ENCODE data around the gene KCNQ2. TPM values are rescaled to one million over a fixed set of nuclear protein-coding genes. Genes with fewer than 3 reads are reported as not detected.

Gene KCNQ2
- total and polyA plus RNA-seq, 7 donors, result 0.01 to 2.8 (median 0.15) TPM; not detected in 1

GRCh38 chr20:63351811-63352591, 120.5 kb downstream of the KCNQ2 start:
- TF ChIP-seq CTCF (IDR thresholded peaks at IDR 0.05), result no peak
- H3K4me3 ChIP-seq, result no peak overlapping the region
- no peak for DNase-seq
- H3K4me1 ChIP-seq, result no peaks in the 10 kb centered on the region
- no peaks in the 10 kb centered on the region for H3K36me3 ChIP-seq (ENCODE audit: insufficient read depth in 1 of 2, low read depth in 1 of 2)
- no peak overlapping the region for H3K27ac ChIP-seq
- no peak for ATAC-seq
- intact Hi-C loops (cut with DNase I), result no loop called here
- peaks cover 0 to 39% (median 9%) of the 10 kb centered on the region in 3 donors for H3K27me3 ChIP-seq (ENCODE audit: insufficient read depth in 3 of 3, low read length in 2 of 3)
- 16 to 23% (median 22%) methylated on average over 21 to 28 of the region's 28 CpGs for WGBS, 3 donors
- no peaks in the 10 kb centered on the region for H3K9me3 ChIP-seq

GRCh38 chr20:63351326-63351700, 121.1 kb downstream of the KCNQ2 start:
- no peak for ATAC-seq
- Histone ChIP-seq H3K4me1 (no peaks in the 10 kb centered on the region), H3K36me3 (ENCODE audit: insufficient read depth in 1 of 2, low read depth in 1 of 2) (no peaks in the 10 kb centered on the region), H3K9me3 (no peaks in the 10 kb centered on the region), H3K4me3 (no peak overlapping the region), H3K27ac (no peak overlapping the region), H3K27me3 (ENCODE audit: insufficient read depth in 3 of 3, low read length in 2 of 3) (peaks cover 0 to 46% (median 10%) of the 10 kb centered on the region in 3 donors)
- 85 to 88% (median 85%) methylated on average over 12 of the region's 12 CpGs for WGBS, 3 donors
- no peak for TF ChIP-seq CTCF (IDR thresholded peaks at IDR 0.05)
- intact Hi-C loops (cut with DNase I), result no loop called here
- DNase-seq, result no peak

- Histone ChIP-seq H3K4me1 (no peaks in the 10 kb centered on the region), H3K27me3 (ENCODE audit: insufficient read depth in 3 of 3, low read length in 2 of 3) (peaks cover 0 to 51% (median 15%) of the 10 kb centered on the region in 3 donors), H3K9me3 (no peaks in the 10 kb centered on the region), H3K4me3 (no peak overlapping the region), H3K36me3 (ENCODE audit: insufficient read depth in 1 of 2, low read depth in 1 of 2) (no peaks in the 10 kb centered on the region), H3K27ac (no peak overlapping the region)
- DNase-seq, result no peak
- intact Hi-C loops (cut with DNase I), result no loop called here
- TF ChIP-seq CTCF (IDR thresholded peaks at IDR 0.05), result no peak
- 85 to 90% (median 89%) methylated on average over 40 to 46 of the region's 46 CpGs for WGBS, 3 donors
- no peak for ATAC-seq
These were observed 121.7 kb downstream of the KCNQ2 start for GRCh38 chr20:63350597-63351325.

Other genes with a start within 250 kb of the KCNQ2 start
- gene BIRC7, start 236.8 kb downstream of the KCNQ2 start, total RNA-seq, result not detected
- gene BIRC7, start 236.8 kb downstream of the KCNQ2 start, polyA plus RNA-seq, result under 1 TPM in 1 of 3 donors, not detected in 2; 0.04 TPM
- not detected for gene NKAIN4, start 218.2 kb downstream of the KCNQ2 start, total RNA-seq
- gene NKAIN4, start 218.2 kb downstream of the KCNQ2 start, polyA plus RNA-seq, result not detected
- gene ARFGAP1, start 199.8 kb downstream of the KCNQ2 start, total RNA-seq, result 10 to 100 TPM; 19.9 to 42.2 (median 25.5) TPM
- 10 to 100 TPM; 22.3 to 42.0 (median 30.4) TPM for gene ARFGAP1, start 199.8 kb downstream of the KCNQ2 start, polyA plus RNA-seq
- gene COL20A1, start 179.5 kb downstream of the KCNQ2 start, total RNA-seq, result not detected
- gene COL20A1, start 179.5 kb downstream of the KCNQ2 start, polyA plus RNA-seq, result under 1 TPM in 2 of 3 donors, not detected in 1; 0.08 to 0.09 TPM
- gene CHRNA4, start 111.3 kb downstream of the KCNQ2 start, total RNA-seq, result under 1 TPM in 2 of 4 donors, not detected in 2; 0.24 to 0.41 TPM
- gene CHRNA4, start 111.3 kb downstream of the KCNQ2 start, polyA plus RNA-seq, result under 1 TPM in 1 of 3 donors, not detected in 2; 0.01 TPM
- gene EEF1A2, start 26.4 kb upstream of the KCNQ2 start, total RNA-seq, result 1,000 to 10,000 TPM; 1,781 to 2,126 (median 2,004) TPM
- gene EEF1A2, start 26.4 kb upstream of the KCNQ2 start, polyA plus RNA-seq, result 1,000 to 10,000 TPM in 2 of 3 donors, 100 to 1,000 TPM in 1; 952 to 1,898 (median 1,229) TPM
- gene PPDPF, start 48.1 kb upstream of the KCNQ2 start, total RNA-seq, result 100 to 1,000 TPM; 130 to 198 (median 155) TPM
- 100 to 1,000 TPM; 134 to 158 (median 142) TPM for gene PPDPF, start 48.1 kb upstream of the KCNQ2 start, polyA plus RNA-seq
- under 1 TPM in 1 of 4 donors, not detected in 3; 0.06 TPM for gene PTK6, start 64.7 kb upstream of the KCNQ2 start, total RNA-seq
- under 1 TPM in 2 of 3 donors, not detected in 1; 0.04 TPM for gene PTK6, start 64.7 kb upstream of the KCNQ2 start, polyA plus RNA-seq
- gene SRMS, start 75.1 kb upstream of the KCNQ2 start, total RNA-seq, result not detected
- not detected for gene SRMS, start 75.1 kb upstream of the KCNQ2 start, polyA plus RNA-seq
- gene FNDC11, start 81.5 kb upstream of the KCNQ2 start, total RNA-seq, result under 1 TPM in 1 of 4 donors, not detected in 3; 0.14 TPM
- under 1 TPM in 2 of 3 donors, not detected in 1; 0.07 to 0.08 TPM for gene FNDC11, start 81.5 kb upstream of the KCNQ2 start, polyA plus RNA-seq
- gene HELZ2, start 101.6 kb upstream of the KCNQ2 start, total RNA-seq, result 1 to 10 TPM; 3.5 to 8.0 (median 5.4) TPM
- 1 to 10 TPM in 2 of 3 donors, under 1 TPM in 1; 0.82 to 3.1 (median 1.5) TPM for gene HELZ2, start 101.6 kb upstream of the KCNQ2 start, polyA plus RNA-seq
- gene GMEB2, start 154.4 kb upstream of the KCNQ2 start, total RNA-seq, result 10 to 100 TPM in 1 of 4 donors, 1 to 10 TPM in 3; 5.4 to 10.1 (median 7.8) TPM
- 1 to 10 TPM; 6.9 to 8.7 (median 8.5) TPM for gene GMEB2, start 154.4 kb upstream of the KCNQ2 start, polyA plus RNA-seq
- gene STMN3, start 180.8 kb upstream of the KCNQ2 start, total RNA-seq, result 1 to 10 TPM; 2.4 to 3.1 (median 2.7) TPM
- gene STMN3, start 180.8 kb upstream of the KCNQ2 start, polyA plus RNA-seq, result 1 to 10 TPM; 1.0 to 2.7 (median 1.2) TPM
- 10 to 100 TPM in 2 of 4 donors, 1 to 10 TPM in 2; 9.2 to 17.5 (median 10.9) TPM for gene RTEL1, start 185.7 kb upstream of the KCNQ2 start, total RNA-seq
- 1 to 10 TPM; 5.2 to 7.3 (median 7.1) TPM for gene RTEL1, start 185.7 kb upstream of the KCNQ2 start, polyA plus RNA-seq
- 1 to 10 TPM in 3 of 4 donors, not detected in 1; 1.3 to 2.2 (median 1.6) TPM for gene TNFRSF6B, start 224.0 kb upstream of the KCNQ2 start, total RNA-seq
- gene TNFRSF6B, start 224.0 kb upstream of the KCNQ2 start, polyA plus RNA-seq, result 10 to 100 TPM in 1 of 3 donors, 1 to 10 TPM in 1, under 1 TPM in 1; 0.56 to 16.1 (median 6.1) TPM
- gene ARFRP1, start 235.3 kb upstream of the KCNQ2 start, total RNA-seq, result 10 to 100 TPM; 22.9 to 38.9 (median 32.6) TPM
- 10 to 100 TPM; 31.7 to 74.0 (median 32.4) TPM for gene ARFRP1, start 235.3 kb upstream of the KCNQ2 start, polyA plus RNA-seq
- gene ZGPAT, start 235.4 kb upstream of the KCNQ2 start, total RNA-seq, result 10 to 100 TPM; 10.7 to 18.2 (median 14.9) TPM
- 10 to 100 TPM; 28.4 to 54.8 (median 43.6) TPM for gene ZGPAT, start 235.4 kb upstream of the KCNQ2 start, polyA plus RNA-seq